K562 (cell line): ENCODE results near the gene RBFOX2. TPM values are rescaled to one million over a fixed set of nuclear protein-coding genes. Genes with fewer than 3 reads are reported as not detected.
A peak's percentile ranks its signal among the peaks of the same experiment; 100 is the strongest.

Source experiments
- ATAC-seq: fragments of 200-7000 bp; cut with Tn5 transposase; 3 replicates; pipeline ENCODE4 v1.9.1; 2020; ENCODE audit warnings: moderate library complexity
- BruUV-seq: library from RNA; stranded (reverse); fragments of 400-500 nt; replicated peaks from 2 replicates; lab custom pipeline; 2021; lab: Mats Ljungman, UMichigan
- CTCF ChIA-PET: fragments of 300-600 bp; formaldehyde crosslinking; extraction: SDS; loops from one replicate; lab custom pipeline; 2021; ENCODE audit warnings: low intra/inter-chr PET ratio; lab: Yijun Ruan, JAX
- POLR2A ChIA-PET: fragments of 300-600, 350-650 bp; sonication (Branson Sonifier 250); formaldehyde crosslinking; extraction: SDS; loops from one replicate; lab custom pipeline; 2021; ENCODE audit warnings: antibody characterized with exemption, inconsistent platforms; lab: Yijun Ruan, JAX
- DNase-seq, 4 experiments: peaks; one replicate each; pipeline versions ENCODE4 v3.0.0 to v3.0.0-alpha.2; 2011 to 2018; ENCODE audit warnings: low spot score in 3 of 4, mixed read lengths in 3 of 4; ENCODE audit errors: extremely low read depth in 1 of 4
- FAIRE-seq: peaks from 2 replicates; lab custom pipeline; 2011; peaks lifted over from hg19 to GRCh38; lab: Jason Lieb, UNC
- H2AFZ ChIP-seq: 2 replicates; pipeline ENCODE4 v1.6.0; 2011; ENCODE audit warnings: low read depth, low read length, control low read depth, inconsistent platforms
- H3K27ac ChIP-seq: fragments of 200-600 bp; 3 replicates; pipeline ENCODE4 v1.8.0; 2011; ENCODE audit warnings: low read depth, mild to moderate bottlenecking, control low read depth, inconsistent platforms, low read length, moderate library complexity, mixed read lengths; ENCODE audit errors: extremely low read depth
- H3K27me3 ChIP-seq, 2 experiments: fragments of 300-600 bp in 1 of 2; 2 replicates in 1 of 2; 3 replicates in 1 of 2; pipeline versions ENCODE4 v1.6.0 to v1.8.0; 2011; ENCODE audit warnings: inconsistent platforms in 2 of 2, low read length in 2 of 2, mild to moderate bottlenecking in 1 of 2, mixed read lengths in 1 of 2, moderate library complexity in 1 of 2; ENCODE audit not compliant: control insufficient read depth in 2 of 2, insufficient read depth in 2 of 2
- H3K36me3 ChIP-seq: fragments of 300-600 bp; 3 replicates; pipeline ENCODE4 v1.8.0; 2011; ENCODE audit warnings: mild to moderate bottlenecking, low read length, inconsistent platforms; ENCODE audit not compliant: control insufficient read depth, insufficient read depth
- H3K4me1 ChIP-seq, 2 experiments: fragments of 200-600 bp in 1 of 2; replicated peaks in 1 of 2; 2 replicates in 1 of 2; 3 replicates in 1 of 2; pipeline versions ENCODE4 v1.5.1 to v1.8.0; 2011; ENCODE audit warnings: inconsistent platforms in 2 of 2, low read length in 2 of 2, mild to moderate bottlenecking in 1 of 2, mixed read lengths in 1 of 2, moderate library complexity in 1 of 2; ENCODE audit not compliant: control insufficient read depth in 2 of 2, insufficient read depth in 2 of 2
- H3K4me2 ChIP-seq: 2 replicates; pipeline ENCODE4 v1.6.1; 2011; ENCODE audit warnings: low read length, control low read depth, inconsistent platforms, mixed read lengths; ENCODE audit not compliant: insufficient read depth
- H3K4me3 ChIP-seq: fragments of 200-600 bp; sonication (generic), shearing (Covaris generic); 2 replicates; pipeline ENCODE4 v1.5.1; 2016; ENCODE audit warnings: control low read depth, inconsistent platforms
- H3K79me2 ChIP-seq: fragments of 200-600 bp; 3 replicates; pipeline ENCODE4 v1.8.0; 2011; ENCODE audit warnings: low read length, inconsistent platforms; ENCODE audit not compliant: control insufficient read depth, insufficient read depth
- H3K9ac ChIP-seq, 2 experiments: 2 replicates each; pipeline versions ENCODE4 v1.6.0 to v1.6.1; 2011; ENCODE audit warnings: low read depth in 2 of 2, low read length in 2 of 2, control low read depth in 1 of 2, inconsistent platforms in 1 of 2, mild to moderate bottlenecking in 1 of 2, mixed read lengths in 1 of 2; ENCODE audit not compliant: insufficient read depth in 1 of 2
- H3K9me1 ChIP-seq: one replicate; pipeline ENCODE4 v1.6.0; 2011; ENCODE audit warnings: inconsistent platforms, mild to moderate bottlenecking, low read length, moderate library complexity; ENCODE audit not compliant: control insufficient read depth, insufficient read depth
- H3K9me3 ChIP-seq: replicated peaks from 2 replicates; pipeline ENCODE4 v1.5.1; 2011; ENCODE audit warnings: low read depth, low read length, inconsistent platforms; ENCODE audit not compliant: control insufficient read depth, insufficient read depth
- H4K20me1 ChIP-seq: replicated peaks from 2 replicates; pipeline ENCODE4 v1.6.1; 2011; ENCODE audit warnings: low read length, inconsistent platforms, mixed read lengths; ENCODE audit not compliant: control insufficient read depth, insufficient read depth
- CHD1 ChIP-seq: fragments of 200-600 bp; sonication (generic); IDR thresholded peaks from one replicate; pipeline ENCODE4 v1.6.1; 2012; ENCODE audit warnings: mild to moderate bottlenecking, moderate library complexity, low read length, inconsistent platforms
- NFRKB ChIP-seq: fragments of 450-650 bp; IDR thresholded peaks from 2 replicates; pipeline ENCODE4 v1.6.1; 2016; ENCODE audit warnings: low read depth
- NRF1 ChIP-seq, 2 experiments: fragments of 450-650 bp; IDR thresholded peaks in 1 of 2; conservative IDR thresholded peaks in 1 of 2; 2 replicates each; pipeline ENCODE4 v1.6.1; 2014; ENCODE audit warnings: mild to moderate bottlenecking in 2 of 2
- PPARD ChIP-seq: fragments of 250-450 bp; sonication (Bioruptor Pico); IDR thresholded peaks from 2 replicates; pipeline ENCODE4 v1.8.0; 2022; ENCODE audit warnings: inconsistent platforms, mild to moderate bottlenecking, moderate library complexity
- SRSF1 ChIP-seq: fragments of 200-400 bp; formaldehyde crosslinking; IDR thresholded peaks from 2 replicates; pipeline ENCODE4 v1.6.1; 2017; ENCODE audit warnings: mild to moderate bottlenecking, low read depth, low read length, moderate library complexity
- THAP12 ChIP-seq: fragments of 250-450 bp; sonication (Bioruptor Pico); IDR thresholded peaks from 2 replicates; pipeline ENCODE4 v1.9.0; 2021; ENCODE audit warnings: mild to moderate bottlenecking, inconsistent platforms
- YY1 ChIP-seq, 3 experiments: IDR thresholded peaks; 2 replicates each; pipeline ENCODE4 v1.6.1; 2011; ENCODE audit warnings: low read length in 2 of 3, mild to moderate bottlenecking in 2 of 3, moderate library complexity in 2 of 3, borderline replicate concordance in 1 of 3, control low read depth in 1 of 3, low read depth in 1 of 3; ENCODE audit not compliant: insufficient read depth in 3 of 3, insufficient replicate concordance in 2 of 3, control insufficient read depth in 1 of 3, insufficient read length in 1 of 3; ENCODE audit errors: extremely low read depth in 1 of 3
- ZNF518B ChIP-seq: fragments of 250-450 bp; sonication (Bioruptor Pico); IDR thresholded peaks from 2 replicates; pipeline ENCODE4 v1.5.0; 2021; ENCODE audit warnings: mild to moderate bottlenecking, moderate library complexity
- ZSCAN29 ChIP-seq: fragments of 450-650 bp; IDR thresholded peaks from 2 replicates; pipeline ENCODE4 v1.6.1; 2017
- WGBS: fragments of 100-300 bp; shearing (Covaris generic); methylation state at CpG from one replicate; pipeline ENCODE4 v1.1.6; 2016; ENCODE audit warnings: low coverage, mixed read lengths; ENCODE audit not compliant: insufficient coverage; ENCODE audit errors: missing lambda C conversion rate; 5-methylcytosine and 5-hydroxymethylcytosine counted together
- in situ Hi-C: fragments of 300-500 bp; cut with MboI; formaldehyde crosslinking; loops from 4 replicates; pipeline ENCODE4 v1.15.0; 2018; ENCODE audit warnings: inconsistent platforms, mixed read lengths
- intact Hi-C: fragments of 100-400 bp; cut with micrococcal nuclease; formaldehyde crosslinking; loops from 2 replicates; pipeline ENCODE4 v1.14.2; 2022
- polyA plus RNA-seq, 8 experiments: library from polyadenylated mRNA; depleted of rRNA in 4 of 8; stranded (reverse) in 5 of 8; unstranded in 3 of 8; fragments of >200 nt; fragmentation: Nextera tagmentation in 2 of 8; fragmentation: Illumina TruSeq in 1 of 8; extraction: Ambion mirVana in 2 of 8; extraction: Trizol in 1 of 8; gene quantifications; 2 replicates each; pipeline versions ENCODE4 v1.2.1 to v1.2.3, GENCODE V29; 2011 to 2014; ENCODE audit warnings: inconsistent platforms in 1 of 8, missing spikeins in 1 of 8
- total RNA-seq, 7 experiments: library from RNA; depleted of rRNA in 6 of 7; stranded (reverse); fragments of >200 nt in 6 of 7; fragmentation: Illumina TruSeq in 2 of 7; extraction: Trizol in 2 of 7; gene quantifications; 2 replicates each; pipeline versions ENCODE4 v1.2.1 to v1.2.3, GENCODE V29; 2011 to 2021; ENCODE audit warnings: low replicate concordance in 1 of 7
- TF ChIP-seq, protein P1 (sequence below), 2 experiments: IDR thresholded peaks; 2 replicates each; pipeline ENCODE4 v1.6.1; 2012; ENCODE audit warnings: improper control_type of control experiment in 2 of 2, low read depth in 2 of 2, low read length in 2 of 2, borderline replicate concordance in 1 of 2

Gene RBFOX2
- total and polyA plus RNA-seq, 9 of the 15 experiments (the other 6 are each of a cell fraction or from before 2014, with no cell fraction given): 5.8 to 24.8 (median 14.2) TPM

DNA sequence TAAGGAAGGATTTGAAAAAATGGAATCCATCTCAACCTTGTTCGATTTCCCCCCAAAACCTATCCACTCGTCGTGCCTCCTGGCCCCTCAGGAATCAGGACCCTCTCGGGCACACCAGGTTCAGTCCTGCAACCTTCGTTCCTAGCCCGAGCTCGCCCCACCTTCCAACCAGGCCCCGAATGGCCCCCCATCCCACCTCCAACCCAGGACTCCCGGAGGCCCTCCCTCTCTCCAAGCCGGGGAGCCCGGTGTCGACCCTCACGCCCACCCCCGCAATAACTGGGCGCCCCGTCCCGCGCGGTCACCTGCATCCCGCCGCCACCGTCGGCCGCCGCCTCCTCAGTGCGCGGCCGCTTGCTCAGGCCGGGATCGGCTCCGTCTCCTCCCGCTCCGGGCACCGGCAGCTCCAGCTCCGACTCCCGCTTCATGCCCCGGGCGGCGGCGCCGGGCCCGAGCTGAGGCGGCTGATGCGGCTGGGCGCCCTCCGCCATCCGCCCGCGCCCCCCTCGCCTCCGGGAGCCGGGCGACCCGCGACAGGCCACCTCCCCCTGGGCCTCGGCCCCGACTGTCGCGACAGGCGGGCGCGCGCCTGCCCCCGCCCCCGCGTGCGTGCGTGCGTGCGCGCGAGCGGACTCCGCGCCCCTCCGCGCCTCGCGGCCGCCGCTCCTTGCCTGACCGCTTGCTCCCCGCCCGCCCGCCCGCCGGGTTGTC is 534 bp downstream of the RBFOX2 start:
- no TSS peak for BruUV-seq
- ATAC-seq (peak; percentile 16; the same call in 2 of the 3 replicates), DNase-seq (peak in 1 of 4 experiments; percentile 73), FAIRE-seq (no peak)
- intact Hi-C loops (loop anchor here (10.0 kb wide), 1 partner anchor 93 kb away; no protein-coding TSS in a partner anchor), in situ Hi-C loops (no loop called here)
- Histone ChIP-seq H3K27ac (peak overlapping the region; percentile 72; the same call in 2 of the 3 replicates), H3K27me3 (no peaks in the 10 kb centered on the region), H3K79me2 (peaks cover 28% of the 10 kb centered on the region), H3K9ac (peak overlapping the region; percentile 66 to 95), H4K20me1 (no peaks in the 10 kb centered on the region), H3K9me1 (no peaks in the 10 kb centered on the region), H3K4me3 (peak overlapping the region; percentile 73), H2AFZ (peak overlapping the region; percentile 45), H3K36me3 (no peaks in the 10 kb centered on the region), H3K9me3 (no peaks in the 10 kb centered on the region), H3K4me1 (peaks cover 5 to 10% of the 10 kb centered on the region in 2 experiments; a peak in 3 of 5 replicates), H3K4me2 (peak overlapping the region; percentile 88)
- ChIA-PET POLR2A (interaction anchor here (0.5 to 2.3 kb wide), 9 partner anchors 9 to 106 kb away, joined by 3 to 9 read pairs (median 4); no protein-coding TSS in a partner anchor), CTCF (no interaction called here)
- 2% methylated on average over 30 of the region's 87 CpGs for WGBS
- TF ChIP-seq THAP12 (CRISPR knock-in tag) (no peak), SRSF1 (no peak), NRF1 (conservative IDR thresholded peaks at IDR 0.05 in 1 of 2, IDR thresholded peaks at IDR 0.05 in 1 of 2) (peak in 1 of 2 experiments; percentile 24; a peak in 2 of 4 replicates), PPARD (no peak), ZSCAN29 (no peak), CHD1 (no peak), YY1 (IDR thresholded peaks at IDR 0.05; ENCODE audit: borderline replicate concordance in 1 of 3, control insufficient read depth in 1 of 3, extremely low read depth in 1 of 3, insufficient read depth in 3 of 3, insufficient read length in 1 of 3, insufficient replicate concordance in 2 of 3, low read depth in 1 of 3, low read length in 2 of 3) (no peak), NFRKB (no peak), ZNF518B (CRISPR knock-in tag) (no peak)
- TF ChIP-seq, protein P1, sequence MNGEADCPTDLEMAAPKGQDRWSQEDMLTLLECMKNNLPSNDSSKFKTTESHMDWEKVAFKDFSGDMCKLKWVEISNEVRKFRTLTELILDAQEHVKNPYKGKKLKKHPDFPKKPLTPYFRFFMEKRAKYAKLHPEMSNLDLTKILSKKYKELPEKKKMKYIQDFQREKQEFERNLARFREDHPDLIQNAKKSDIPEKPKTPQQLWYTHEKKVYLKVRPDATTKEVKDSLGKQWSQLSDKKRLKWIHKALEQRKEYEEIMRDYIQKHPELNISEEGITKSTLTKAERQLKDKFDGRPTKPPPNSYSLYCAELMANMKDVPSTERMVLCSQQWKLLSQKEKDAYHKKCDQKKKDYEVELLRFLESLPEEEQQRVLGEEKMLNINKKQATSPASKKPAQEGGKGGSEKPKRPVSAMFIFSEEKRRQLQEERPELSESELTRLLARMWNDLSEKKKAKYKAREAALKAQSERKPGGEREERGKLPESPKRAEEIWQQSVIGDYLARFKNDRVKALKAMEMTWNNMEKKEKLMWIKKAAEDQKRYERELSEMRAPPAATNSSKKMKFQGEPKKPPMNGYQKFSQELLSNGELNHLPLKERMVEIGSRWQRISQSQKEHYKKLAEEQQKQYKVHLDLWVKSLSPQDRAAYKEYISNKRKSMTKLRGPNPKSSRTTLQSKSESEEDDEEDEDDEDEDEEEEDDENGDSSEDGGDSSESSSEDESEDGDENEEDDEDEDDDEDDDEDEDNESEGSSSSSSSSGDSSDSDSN (IDR thresholded peaks at IDR 0.05; ENCODE audit: borderline replicate concordance in 1 of 2, low read depth in 2 of 2, low read length in 2 of 2): 0 out of 4 replicates have a peak, but pooled peaks have one; percentile 33 to 54
